ENCODE data around the gene MYLK2.

DNA sequence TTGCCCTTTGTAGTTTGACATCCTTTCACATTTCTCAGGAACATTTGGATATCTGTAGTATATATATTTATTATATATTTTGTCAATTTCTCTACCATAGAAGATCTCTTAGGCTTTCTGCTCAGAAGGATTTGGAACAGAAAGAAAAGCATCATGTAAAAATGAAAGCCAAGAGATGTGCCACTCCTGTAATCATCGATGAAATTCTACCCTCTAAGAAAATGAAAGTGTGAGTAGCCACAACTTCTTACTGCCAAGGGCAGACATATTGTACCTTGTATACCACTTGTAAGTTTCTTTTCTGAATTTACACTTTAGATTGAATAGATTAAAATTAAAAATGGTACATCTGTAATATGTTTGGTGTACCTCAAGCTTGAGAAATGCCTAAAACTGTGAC, 48.9 kb upstream of the MYLK2 start:
- TF ChIP-seq ZNF565 (CRISPR knock-in tag; conservative IDR thresholded peaks at IDR 0.05; ENCODE audit: low read depth) (no peak), ZFP30 (CRISPR knock-in tag; IDR thresholded peaks at IDR 0.05) (no peak), ZFP3 (CRISPR knock-in tag; IDR thresholded peaks at IDR 0.05) (no peak), ZNF8 (CRISPR knock-in tag; IDR thresholded peaks at IDR 0.05) (no peak), ARNTL (CRISPR knock-in tag; IDR thresholded peaks at IDR 0.05; ENCODE audit: borderline replicate concordance, low read depth) (no peak), ESRRG (CRISPR knock-in tag; IDR thresholded peaks at IDR 0.05) (no peak)
- TF ChIP-seq, protein P1, sequence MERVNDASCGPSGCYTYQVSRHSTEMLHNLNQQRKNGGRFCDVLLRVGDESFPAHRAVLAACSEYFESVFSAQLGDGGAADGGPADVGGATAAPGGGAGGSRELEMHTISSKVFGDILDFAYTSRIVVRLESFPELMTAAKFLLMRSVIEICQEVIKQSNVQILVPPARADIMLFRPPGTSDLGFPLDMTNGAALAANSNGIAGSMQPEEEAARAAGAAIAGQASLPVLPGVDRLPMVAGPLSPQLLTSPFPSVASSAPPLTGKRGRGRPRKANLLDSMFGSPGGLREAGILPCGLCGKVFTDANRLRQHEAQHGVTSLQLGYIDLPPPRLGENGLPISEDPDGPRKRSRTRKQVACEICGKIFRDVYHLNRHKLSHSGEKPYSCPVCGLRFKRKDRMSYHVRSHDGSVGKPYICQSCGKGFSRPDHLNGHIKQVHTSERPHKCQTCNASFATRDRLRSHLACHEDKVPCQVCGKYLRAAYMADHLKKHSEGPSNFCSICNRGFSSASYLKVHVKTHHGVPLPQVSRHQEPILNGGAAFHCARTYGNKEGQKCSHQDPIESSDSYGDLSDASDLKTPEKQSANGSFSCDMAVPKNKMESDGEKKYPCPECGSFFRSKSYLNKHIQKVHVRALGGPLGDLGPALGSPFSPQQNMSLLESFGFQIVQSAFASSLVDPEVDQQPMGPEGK (CRISPR knock-in tag; IDR thresholded peaks at IDR 0.05; ENCODE audit: borderline replicate concordance), result no peak

Measured in SK-N-SH treated with all-trans-retinoic acid at 6 μM for 48 hours (cell line).